Measurements from ENCODE around the gene ITPK1.

The ITPK1 gene

GRCh38 chr14:93015064-93015463 is 100.7 kb downstream of the ITPK1 start:
- no peak for TF ChIP-seq CTCF (IDR thresholded peaks at IDR 0.05; ENCODE audit: low read depth, low read length)
- in situ Hi-C loops (cut with HindIII; ENCODE audit: low sequenced_read_pairs) = no loop called here
- H3K4me3 ChIP-seq (ENCODE audit: low read depth, low read length) = no peak overlapping the region
- no peak for DNase-seq (ENCODE audit: low read depth, low spot score)

DNA sequence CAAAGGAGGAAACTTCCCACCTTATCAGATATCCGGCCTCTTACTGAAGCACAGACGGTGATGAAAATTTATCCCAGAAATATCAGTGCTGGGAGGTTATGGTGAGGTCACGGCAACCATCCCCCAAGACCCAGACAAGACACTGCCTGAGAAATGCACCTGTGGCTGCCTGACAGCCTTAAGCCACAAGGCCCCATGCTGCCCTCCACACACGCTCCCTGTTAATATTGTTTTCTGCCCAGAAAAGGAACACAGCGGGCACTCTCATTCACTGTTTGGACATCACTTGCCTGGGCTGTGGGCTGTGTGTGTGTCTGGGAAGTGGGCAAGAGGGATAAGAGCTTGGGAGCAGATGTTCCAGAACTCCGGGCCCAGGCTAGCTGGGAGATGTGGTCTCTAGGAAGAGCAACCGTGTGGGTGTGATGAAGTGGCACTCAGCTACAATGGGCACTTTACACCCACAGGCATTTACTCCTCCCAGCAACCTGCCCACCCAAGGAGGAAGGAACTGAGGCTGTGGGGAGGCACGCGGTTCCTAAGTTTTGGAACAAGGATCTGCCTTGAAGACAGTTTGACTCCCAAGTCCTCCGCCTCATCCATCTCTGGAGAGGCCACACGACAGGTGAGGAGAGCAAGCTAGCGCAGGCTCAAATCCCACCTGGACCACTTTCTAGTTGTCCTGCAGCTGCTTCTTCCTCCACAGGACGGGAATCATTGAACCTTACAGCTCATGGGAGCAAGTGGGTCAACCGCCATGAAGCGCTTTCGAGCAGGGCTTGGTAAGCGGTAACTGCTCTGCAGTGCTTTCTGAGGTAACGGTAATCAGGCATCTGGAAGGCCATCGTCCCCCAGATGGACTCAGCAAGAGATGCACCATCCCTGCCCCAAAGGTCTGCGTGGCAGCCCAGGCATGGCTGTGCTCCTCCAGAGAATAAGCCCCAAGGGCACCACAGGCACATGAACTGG is 101.4 kb downstream of the ITPK1 start:
- H3K4me3 ChIP-seq (ENCODE audit: low read depth, low read length) = no peak overlapping the region
- no peak for DNase-seq (ENCODE audit: low read depth, low spot score)
- in situ Hi-C loops (cut with HindIII; ENCODE audit: low sequenced_read_pairs) = no loop called here
- TF ChIP-seq CTCF (IDR thresholded peaks at IDR 0.05; ENCODE audit: low read depth, low read length) = no peak

DNA sequence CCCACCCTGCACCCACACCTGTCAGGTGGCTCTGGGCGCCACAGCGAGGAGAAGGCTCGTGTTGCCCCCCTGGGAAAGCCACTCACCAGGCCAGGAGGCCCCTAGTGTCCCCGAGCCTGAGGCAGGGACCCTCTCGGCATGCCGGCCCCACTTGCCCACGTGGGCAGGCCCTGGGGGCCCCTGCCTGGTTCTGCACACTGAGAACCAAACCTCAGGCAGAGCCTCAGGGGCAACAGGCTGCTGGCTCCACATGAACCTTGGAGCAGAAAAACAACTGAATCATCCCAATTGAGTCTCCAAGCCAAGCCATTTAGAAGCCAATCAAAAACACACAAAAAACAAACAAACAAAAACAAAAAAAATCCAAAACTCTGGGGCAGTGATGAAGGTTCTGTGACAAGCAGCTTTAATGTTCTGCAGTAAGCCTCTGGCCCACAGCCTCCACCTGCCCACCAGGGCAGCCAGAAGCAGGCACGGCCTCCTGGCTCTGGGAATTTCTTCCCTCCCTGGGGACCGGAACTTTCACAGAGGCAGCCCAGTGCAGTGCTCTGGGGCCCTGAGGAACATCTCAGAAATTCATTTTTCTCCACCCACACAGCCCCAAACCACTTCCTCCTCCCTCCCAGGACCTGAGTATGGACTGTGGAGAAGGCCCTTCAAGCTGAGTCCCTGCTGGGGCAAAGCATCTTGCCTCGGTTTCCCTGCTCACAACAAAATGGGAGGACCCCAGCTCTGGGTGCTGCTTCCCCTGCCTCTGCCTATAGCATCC is 102.6 kb downstream of the ITPK1 start:
- in situ Hi-C loops (cut with HindIII; ENCODE audit: low sequenced_read_pairs) = no loop called here
- no peak for DNase-seq (ENCODE audit: low read depth, low spot score)
- H3K4me3 ChIP-seq (ENCODE audit: low read depth, low read length) = no peak overlapping the region
- no peak for TF ChIP-seq CTCF (IDR thresholded peaks at IDR 0.05; ENCODE audit: low read depth, low read length)

GRCh38 chr14:93012506-93012905 is 103.2 kb downstream of the ITPK1 start:
- no peak for TF ChIP-seq CTCF (IDR thresholded peaks at IDR 0.05; ENCODE audit: low read depth, low read length)
- no peak overlapping the region for H3K4me3 ChIP-seq (ENCODE audit: low read depth, low read length)
- in situ Hi-C loops (cut with HindIII; ENCODE audit: low sequenced_read_pairs) = no loop called here
- no peak for DNase-seq (ENCODE audit: low read depth, low spot score)

- in situ Hi-C loops (cut with HindIII; ENCODE audit: low sequenced_read_pairs) = no loop called here
- DNase-seq (ENCODE audit: low read depth, low spot score) = no peak
- TF ChIP-seq CTCF (IDR thresholded peaks at IDR 0.05; ENCODE audit: low read depth, low read length) = no peak
- H3K4me3 ChIP-seq (ENCODE audit: low read depth, low read length) = no peak overlapping the region
Observed at GRCh38 chr14:93011650-93012325, 103.9 kb downstream of the ITPK1 start.

- in situ Hi-C loops (cut with HindIII; ENCODE audit: low sequenced_read_pairs) = no loop called here
- no peak overlapping the region for H3K4me3 ChIP-seq (ENCODE audit: low read depth, low read length)
- no peak for TF ChIP-seq CTCF (IDR thresholded peaks at IDR 0.05; ENCODE audit: low read depth, low read length)
- no peak for DNase-seq (ENCODE audit: low read depth, low spot score)
Observed at GRCh38 chr14:93011141-93011529, 104.6 kb downstream of the ITPK1 start.
